K562 (cell line): ENCODE measurements around the gene ARID3B. TPM values are rescaled to one million over a fixed set of nuclear protein-coding genes. Genes with fewer than 3 reads are reported as not detected.

Source experiments
- CBFA2T2 ChIP-seq: fragments of 450-650 bp; conservative IDR thresholded peaks from 2 replicates; pipeline ENCODE4 v1.6.1; 2017; ENCODE audit warnings: mild to moderate bottlenecking
- DNMT1 ChIP-seq: fragments of 450-650 bp; IDR thresholded peaks from 2 replicates; pipeline ENCODE4 v1.6.1; 2016; ENCODE audit warnings: antibody characterized with exemption, mild to moderate bottlenecking
- FOXK2 ChIP-seq, 2 experiments: fragments of 450-650 bp; IDR thresholded peaks in 1 of 2; conservative IDR thresholded peaks in 1 of 2; 2 replicates each; pipeline ENCODE4 v1.6.1; 2016; ENCODE audit warnings: low read depth in 2 of 2, mild to moderate bottlenecking in 1 of 2
- KAT2B ChIP-seq: IDR thresholded peaks from one replicate; pipeline ENCODE4 v1.6.1; 2012; ENCODE audit warnings: low read depth, mild to moderate bottlenecking, control low read depth, inconsistent platforms, low read length, moderate library complexity
- MAZ ChIP-seq, 2 experiments: fragments of 450-650 bp in 1 of 2; sonication (generic) in 1 of 2; formaldehyde crosslinking; IDR thresholded peaks in 1 of 2; conservative IDR thresholded peaks in 1 of 2; 2 replicates each; pipeline versions ENCODE4 v1.4.0 to v1.5.0; 2020; ENCODE audit warnings: mild to moderate bottlenecking in 1 of 2, missing genetic modification reagents in 1 of 2
- NCOR1 ChIP-seq: fragments of 450-650 bp; IDR thresholded peaks from 2 replicates; pipeline ENCODE4 v1.6.1; 2016; ENCODE audit warnings: mild to moderate bottlenecking, moderate library complexity
- NR1H2 ChIP-seq: sonication (generic); formaldehyde crosslinking; IDR thresholded peaks from 2 replicates; pipeline ENCODE4 v1.4.0; 2020; ENCODE audit warnings: mild to moderate bottlenecking, missing genetic modification reagents
- NUFIP1 ChIP-seq: fragments of 450-650 bp; IDR thresholded peaks from 2 replicates; pipeline ENCODE4 v1.6.1; 2018; ENCODE audit not compliant: partially characterized antibody
- RFX7 ChIP-seq: fragments of 250-450 bp; sonication (Bioruptor Pico); IDR thresholded peaks from 2 replicates; pipeline ENCODE4 v1.5.1; 2021; ENCODE audit warnings: mild to moderate bottlenecking
- RNF2 ChIP-seq: sonication (generic); IDR thresholded peaks from 2 replicates; pipeline ENCODE4 v1.6.1; 2016
- SRF ChIP-seq, 2 experiments: fragments of 250-450, 450-650 bp in 1 of 2; sonication (Bioruptor Pico) in 1 of 2; sonication (generic) in 1 of 2; formaldehyde crosslinking; IDR thresholded peaks; 2 replicates each; pipeline versions ENCODE4 v1.5.0 to v1.5.1; 2020 to 2022; ENCODE audit warnings: mild to moderate bottlenecking in 1 of 2, missing genetic modification reagents in 1 of 2
- TAF7 ChIP-seq: fragments of 450-650 bp; IDR thresholded peaks from 2 replicates; pipeline ENCODE4 v1.6.1; 2016; ENCODE audit warnings: missing genetic modification characterization, missing compliant biosample characterization
- ZNF24 ChIP-seq: fragments of 450-650 bp; IDR thresholded peaks from 2 replicates; pipeline ENCODE4 v1.6.1; 2016
- ZNF444 ChIP-seq: fragments of 250-450 bp; sonication (Bioruptor Pico); IDR thresholded peaks from 2 replicates; pipeline ENCODE4 v1.4.0; 2020; ENCODE audit warnings: mild to moderate bottlenecking, moderate library complexity
- ZNF766 ChIP-seq: fragments of 200-800 bp; sonication (Bioruptor generic); conservative IDR thresholded peaks from 2 replicates; pipeline ENCODE4 v1.6.1; 2016; ENCODE audit warnings: missing genetic modification characterization, missing compliant biosample characterization
- ZNF778 ChIP-seq: fragments of 450-650 bp; formaldehyde crosslinking; IDR thresholded peaks from 2 replicates; pipeline ENCODE4 v1.4.0; 2020; ENCODE audit warnings: mild to moderate bottlenecking, moderate library complexity
- polyA plus RNA-seq, 8 experiments: library from polyadenylated mRNA; depleted of rRNA in 4 of 8; stranded (reverse) in 5 of 8; unstranded in 3 of 8; fragments of >200 nt; fragmentation: Nextera tagmentation in 2 of 8; fragmentation: Illumina TruSeq in 1 of 8; extraction: Ambion mirVana in 2 of 8; extraction: Trizol in 1 of 8; gene quantifications; 2 replicates each; pipeline versions ENCODE4 v1.2.1 to v1.2.3, GENCODE V29; 2011 to 2014; ENCODE audit warnings: inconsistent platforms in 1 of 8, missing spikeins in 1 of 8
- total RNA-seq, 7 experiments: library from RNA; depleted of rRNA in 6 of 7; stranded (reverse); fragments of >200 nt in 6 of 7; fragmentation: Illumina TruSeq in 2 of 7; extraction: Trizol in 2 of 7; gene quantifications; 2 replicates each; pipeline versions ENCODE4 v1.2.1 to v1.2.3, GENCODE V29; 2011 to 2021; ENCODE audit warnings: low replicate concordance in 1 of 7
- TF ChIP-seq, protein P1 (sequence below): fragments of 450-650 bp; IDR thresholded peaks from 2 replicates; pipeline ENCODE4 v1.6.1; 2016; ENCODE audit warnings: antibody characterized with exemption
- TF ChIP-seq, protein P2 (sequence below): fragments of 250-450 bp; sonication (Bioruptor Pico); IDR thresholded peaks from 2 replicates; pipeline ENCODE4 v1.9.0; 2021; ENCODE audit warnings: mild to moderate bottlenecking, inconsistent platforms
- TF ChIP-seq, protein P3 (sequence below): sonication (generic); formaldehyde crosslinking; IDR thresholded peaks from 2 replicates; pipeline ENCODE4 v1.8.0; 2022; ENCODE audit warnings: mild to moderate bottlenecking, missing genetic modification reagents
- TF ChIP-seq, protein P4 (sequence below), 2 experiments: IDR thresholded peaks in 1 of 2; conservative IDR thresholded peaks in 1 of 2; 2 replicates each; pipeline ENCODE4 v1.6.1; 2016; ENCODE audit warnings: low read depth in 2 of 2, mild to moderate bottlenecking in 1 of 2, missing compliant biosample characterization in 1 of 2, missing genetic modification characterization in 1 of 2, moderate library complexity in 1 of 2
- TF ChIP-seq, protein P5 (sequence below): fragments of 250-450 bp; sonication (Bioruptor Pico); IDR thresholded peaks from 2 replicates; pipeline ENCODE4 v1.9.0; 2021; ENCODE audit warnings: mild to moderate bottlenecking

ARID3B gene
- total and polyA plus RNA-seq, 9 of the 15 experiments (the other 6 are each of a cell fraction or from before 2014, with no cell fraction given) = 0.32 to 15.1 (median 7.1) TPM

DNA sequence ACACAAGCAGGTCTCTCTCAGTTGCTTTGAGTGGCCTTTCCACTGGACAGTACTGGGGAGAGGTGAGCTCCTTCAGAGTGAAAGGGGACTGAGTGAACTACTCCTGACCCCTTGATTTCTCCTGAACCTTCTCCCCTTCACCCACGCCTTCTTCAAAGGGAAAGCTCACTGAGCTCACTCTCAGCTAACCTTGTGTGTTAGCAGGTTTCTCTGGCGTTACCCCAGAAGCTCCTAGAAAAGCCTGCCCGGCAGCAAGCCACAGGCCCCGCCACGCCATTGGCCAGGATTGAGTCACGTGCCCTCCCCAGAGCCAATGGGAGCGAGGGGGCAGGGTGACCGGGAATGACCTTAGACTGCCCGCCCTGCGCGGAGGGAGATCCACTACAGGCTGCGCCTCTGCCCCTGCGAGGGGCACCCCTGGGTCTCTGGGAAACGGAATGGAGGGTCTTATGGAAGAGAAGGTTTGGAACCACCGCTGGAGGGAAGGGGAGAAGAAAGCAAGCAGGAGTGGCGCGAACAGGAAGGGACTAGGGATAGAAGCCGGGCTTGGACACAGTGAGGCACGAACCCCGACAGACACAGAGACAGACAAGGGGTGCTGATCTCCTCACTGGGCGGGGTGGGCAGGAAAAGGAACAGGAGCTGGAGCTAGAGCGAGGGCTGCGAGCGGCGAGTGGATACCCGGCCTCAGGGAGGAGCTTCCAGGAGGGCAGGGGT lies 57.3 kb downstream of the ARID3B start (continued):
- TF ChIP-seq, protein P1, sequence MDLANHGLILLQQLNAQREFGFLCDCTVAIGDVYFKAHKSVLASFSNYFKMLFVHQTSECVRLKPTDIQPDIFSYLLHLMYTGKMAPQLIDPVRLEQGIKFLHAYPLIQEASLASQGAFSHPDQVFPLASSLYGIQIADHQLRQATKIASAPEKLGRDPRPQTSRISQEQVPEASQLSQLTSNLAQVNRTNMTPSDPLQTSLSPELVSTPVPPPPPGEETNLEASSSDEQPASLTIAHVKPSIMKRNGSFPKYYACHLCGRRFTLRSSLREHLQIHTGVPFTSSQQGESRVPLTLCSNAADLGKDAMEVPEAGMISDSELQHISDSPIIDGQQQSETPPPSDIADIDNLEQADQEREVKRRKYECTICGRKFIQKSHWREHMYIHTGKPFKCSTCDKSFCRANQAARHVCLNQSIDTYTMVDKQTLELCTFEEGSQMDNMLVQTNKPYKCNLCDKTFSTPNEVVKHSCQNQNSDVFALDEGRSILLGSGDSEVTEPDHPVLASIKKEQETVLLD = peak; percentile 61; the same call in 1 of the 2 replicates
- peak; percentile 85 for TF ChIP-seq CBFA2T2
- TF ChIP-seq RNF2 = no peak
- TF ChIP-seq KAT2B = no peak
- TF ChIP-seq, protein P2, sequence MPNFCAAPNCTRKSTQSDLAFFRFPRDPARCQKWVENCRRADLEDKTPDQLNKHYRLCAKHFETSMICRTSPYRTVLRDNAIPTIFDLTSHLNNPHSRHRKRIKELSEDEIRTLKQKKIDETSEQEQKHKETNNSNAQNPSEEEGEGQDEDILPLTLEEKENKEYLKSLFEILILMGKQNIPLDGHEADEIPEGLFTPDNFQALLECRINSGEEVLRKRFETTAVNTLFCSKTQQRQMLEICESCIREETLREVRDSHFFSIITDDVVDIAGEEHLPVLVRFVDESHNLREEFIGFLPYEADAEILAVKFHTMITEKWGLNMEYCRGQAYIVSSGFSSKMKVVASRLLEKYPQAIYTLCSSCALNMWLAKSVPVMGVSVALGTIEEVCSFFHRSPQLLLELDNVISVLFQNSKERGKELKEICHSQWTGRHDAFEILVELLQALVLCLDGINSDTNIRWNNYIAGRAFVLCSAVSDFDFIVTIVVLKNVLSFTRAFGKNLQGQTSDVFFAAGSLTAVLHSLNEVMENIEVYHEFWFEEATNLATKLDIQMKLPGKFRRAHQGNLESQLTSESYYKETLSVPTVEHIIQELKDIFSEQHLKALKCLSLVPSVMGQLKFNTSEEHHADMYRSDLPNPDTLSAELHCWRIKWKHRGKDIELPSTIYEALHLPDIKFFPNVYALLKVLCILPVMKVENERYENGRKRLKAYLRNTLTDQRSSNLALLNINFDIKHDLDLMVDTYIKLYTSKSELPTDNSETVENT (CRISPR knock-in tag) = no peak
- no peak for TF ChIP-seq RFX7 (CRISPR knock-in tag)
- 0 out of 4 replicates have a peak, but pooled peaks of 1 of the 2 experiments have one; percentile 67 for TF ChIP-seq SRF (CRISPR knock-in tag; IDR thresholded peaks at IDR 0.05)
- no peak for TF ChIP-seq ZNF778
- peak; percentile 99 for TF ChIP-seq NR1H2
- TF ChIP-seq ZNF444 (CRISPR knock-in tag) = no peak
- TF ChIP-seq ZNF24 = no peak
- TF ChIP-seq ZNF766 (CRISPR knock-in tag) = no peak
- TF ChIP-seq, protein P3, sequence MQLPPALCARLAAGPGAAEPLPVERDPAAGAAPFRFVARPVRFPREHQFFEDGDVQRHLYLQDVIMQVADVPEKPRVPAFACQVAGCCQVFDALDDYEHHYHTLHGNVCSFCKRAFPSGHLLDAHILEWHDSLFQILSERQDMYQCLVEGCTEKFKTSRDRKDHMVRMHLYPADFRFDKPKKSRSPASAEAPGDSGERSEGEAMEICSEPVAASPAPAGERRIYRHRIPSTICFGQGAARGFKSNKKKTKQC (CRISPR knock-in tag) = no peak
- TF ChIP-seq FOXK2 (conservative IDR thresholded peaks at IDR 0.05 in 1 of 2, IDR thresholded peaks at IDR 0.05 in 1 of 2; ENCODE audit: low read depth in 2 of 2) = peak in 1 of 2 experiments; percentile 49; a peak in 3 of 4 replicates
- TF ChIP-seq, protein P4, sequence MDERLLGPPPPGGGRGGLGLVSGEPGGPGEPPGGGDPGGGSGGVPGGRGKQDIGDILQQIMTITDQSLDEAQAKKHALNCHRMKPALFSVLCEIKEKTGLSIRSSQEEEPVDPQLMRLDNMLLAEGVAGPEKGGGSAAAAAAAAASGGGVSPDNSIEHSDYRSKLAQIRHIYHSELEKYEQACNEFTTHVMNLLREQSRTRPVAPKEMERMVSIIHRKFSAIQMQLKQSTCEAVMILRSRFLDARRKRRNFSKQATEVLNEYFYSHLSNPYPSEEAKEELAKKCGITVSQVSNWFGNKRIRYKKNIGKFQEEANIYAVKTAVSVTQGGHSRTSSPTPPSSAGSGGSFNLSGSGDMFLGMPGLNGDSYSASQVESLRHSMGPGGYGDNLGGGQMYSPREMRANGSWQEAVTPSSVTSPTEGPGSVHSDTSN (CRISPR knock-in tag; IDR thresholded peaks at IDR 0.05; ENCODE audit: low read depth) = no peak
- TF ChIP-seq, protein P4 (tag; conservative IDR thresholded peaks at IDR 0.05; ENCODE audit: low read depth) = no peak
- peak; percentile 78 to 83 for TF ChIP-seq MAZ (CRISPR knock-in tag; conservative IDR thresholded peaks at IDR 0.05 in 1 of 2, IDR thresholded peaks at IDR 0.05 in 1 of 2)
- TF ChIP-seq DNMT1 = 0 out of 2 replicates have a peak, but pooled peaks have one; percentile 33
- TF ChIP-seq, protein P5, sequence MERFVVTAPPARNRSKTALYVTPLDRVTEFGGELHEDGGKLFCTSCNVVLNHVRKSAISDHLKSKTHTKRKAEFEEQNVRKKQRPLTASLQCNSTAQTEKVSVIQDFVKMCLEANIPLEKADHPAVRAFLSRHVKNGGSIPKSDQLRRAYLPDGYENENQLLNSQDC (CRISPR knock-in tag) = no peak
- TF ChIP-seq NUFIP1 = no peak
- peak; percentile 93 for TF ChIP-seq TAF7
- peak; percentile 62; the same call in 1 of the 2 replicates for TF ChIP-seq NCOR1
